Hematopoietic multipotent progenitor cell treated with erythropoietin and hydrocortisone succinate and interleukin-3 and kit ligand, for 6 days (in vitro differentiated cells): ENCODE results near the gene RBMXL3.
"Not testable (repeated sequence)": the region's sequence is repeated elsewhere in the genome, so short reads cannot be mapped to it uniquely, and the experiment has no call there.

Source experiments
- DNase-seq: peaks from one replicate; pipeline ENCODE4 v3.0.0-alpha.2; 2015

The RBMXL3 gene

GRCh38 chrX:115189110-115189509 lies at the start of gene RBMXL3:
RBMXL3 (plus strand) TSS chrX:115189410; CDS start chrX:115189442, 32 bp downstream.
- no peak for DNase-seq

DNA sequence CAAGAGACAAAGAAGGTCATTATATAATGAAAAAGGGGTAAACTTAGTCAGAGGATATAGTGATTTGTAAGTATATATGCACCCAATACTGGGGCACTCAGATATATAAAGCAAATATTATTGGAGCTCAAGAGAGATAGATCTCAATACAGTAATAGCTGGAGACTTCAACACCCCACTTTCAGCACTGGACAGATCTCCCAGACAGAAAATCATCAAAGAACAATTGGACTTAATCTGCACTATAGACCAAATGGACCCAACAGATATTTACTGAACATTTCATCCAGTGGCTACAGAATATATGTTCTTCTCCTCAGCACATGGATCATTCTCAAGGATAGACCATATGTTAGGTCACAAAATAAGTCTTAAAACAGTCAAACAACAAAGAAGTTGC lies 47.2 kb upstream of the RBMXL3 start:
- no peak for DNase-seq

DNA sequence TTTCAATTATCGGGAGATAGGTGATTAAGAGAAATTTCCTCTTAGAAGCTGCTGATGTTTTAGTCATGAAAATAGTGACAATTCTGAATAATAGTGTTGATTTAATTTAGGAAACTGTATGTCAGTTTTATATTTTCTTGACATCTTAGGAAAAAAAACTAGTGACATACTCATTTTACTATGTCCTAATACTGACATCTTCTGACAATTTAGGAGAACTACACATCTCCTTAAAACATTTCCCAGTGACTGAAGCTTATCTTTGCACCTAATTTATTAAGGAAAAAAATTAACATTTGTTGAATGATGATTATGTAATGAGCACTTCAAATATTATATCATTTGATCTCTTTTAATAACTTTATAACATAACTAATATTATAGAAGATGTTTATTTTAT lies 42.0 kb upstream of the RBMXL3 start:
- peak; percentile 4 for DNase-seq

DNA sequence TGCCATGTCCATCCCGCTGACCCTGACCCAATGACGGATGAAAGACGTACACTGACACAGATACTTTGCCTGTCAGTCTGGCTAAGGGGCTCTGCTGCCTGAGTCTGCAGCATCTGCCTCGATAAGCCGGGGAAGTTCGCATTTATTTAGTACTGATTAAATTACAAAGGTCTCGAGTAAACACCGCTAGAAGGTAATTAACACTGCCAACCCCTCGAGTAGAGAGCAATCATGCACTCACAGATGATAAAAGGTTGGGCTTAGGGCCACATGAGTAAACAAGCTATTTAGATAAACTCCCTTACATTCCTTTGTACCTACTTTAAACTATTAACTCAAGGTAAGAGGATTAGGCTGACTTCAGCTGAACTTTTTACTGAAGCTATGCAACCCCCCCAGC lies 16.0 kb upstream of the RBMXL3 start:
- no peak for DNase-seq

GRCh38 chrX:115174548-115174947 lies 14.7 kb upstream of the RBMXL3 start:
- DNase-seq: no peak

DNA sequence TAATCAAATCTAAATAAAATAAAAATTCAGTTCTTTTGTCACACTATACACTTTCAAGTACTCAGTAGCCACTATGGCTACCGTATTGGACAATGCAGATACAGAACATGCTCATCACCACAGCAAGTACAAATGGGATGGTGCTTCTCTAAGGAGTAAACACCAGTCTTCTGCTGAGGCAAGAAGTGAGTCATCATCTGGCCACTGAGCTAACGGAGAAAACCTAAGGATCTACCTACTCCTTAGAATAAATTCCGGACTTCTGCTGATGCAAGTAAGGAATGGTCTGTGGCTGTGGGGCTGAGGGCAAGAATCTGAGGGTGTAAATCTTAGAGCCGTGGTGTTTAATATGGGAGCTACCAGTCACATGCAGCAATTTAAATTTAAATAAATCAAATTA lies 11.3 kb upstream of the RBMXL3 start:
- DNase-seq: no peak

DNA sequence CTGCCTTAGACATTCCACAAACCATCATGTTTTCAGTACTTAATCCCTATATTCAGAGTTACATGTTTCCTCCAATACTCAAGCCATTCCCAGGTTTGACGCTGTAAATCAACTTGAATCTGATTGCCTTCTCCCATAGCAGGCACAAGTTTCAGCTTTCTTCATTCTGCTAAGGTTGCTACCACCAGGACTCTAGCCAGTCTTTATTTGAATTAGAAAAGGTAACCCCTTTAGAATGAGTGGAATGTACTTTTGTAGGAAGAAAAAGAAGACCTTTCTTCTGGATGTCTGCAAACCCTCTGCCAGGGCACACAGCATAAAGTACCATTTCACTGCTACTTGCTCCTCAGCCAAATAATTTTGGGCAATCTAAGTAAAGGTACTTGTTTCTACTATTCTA lies 10.7 kb upstream of the RBMXL3 start:
- no peak for DNase-seq

DNA sequence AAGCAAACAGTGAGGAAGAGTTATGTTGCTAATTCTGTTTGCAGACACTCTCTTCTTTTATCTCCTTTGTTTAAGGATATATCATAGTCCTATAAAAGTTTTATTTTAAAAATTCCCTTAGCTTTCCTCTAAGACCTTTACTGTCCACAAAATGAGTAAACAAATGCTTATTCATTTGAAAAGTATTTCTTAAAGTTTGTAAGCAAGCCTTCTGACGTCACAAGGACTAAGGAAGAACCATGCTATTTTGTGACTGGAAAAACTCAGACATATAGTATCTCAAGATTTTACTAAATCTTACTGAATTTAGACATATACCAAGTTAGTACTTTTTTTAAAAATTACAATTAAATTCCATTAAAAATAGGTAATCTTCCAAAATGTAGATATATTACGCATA lies 5.2 kb upstream of the RBMXL3 start:
- DNase-seq: no peak

- DNase-seq: no peak
These were observed 731 bp downstream of the RBMXL3 start for GRCh38 chrX:115189646-115190635.

DNA sequence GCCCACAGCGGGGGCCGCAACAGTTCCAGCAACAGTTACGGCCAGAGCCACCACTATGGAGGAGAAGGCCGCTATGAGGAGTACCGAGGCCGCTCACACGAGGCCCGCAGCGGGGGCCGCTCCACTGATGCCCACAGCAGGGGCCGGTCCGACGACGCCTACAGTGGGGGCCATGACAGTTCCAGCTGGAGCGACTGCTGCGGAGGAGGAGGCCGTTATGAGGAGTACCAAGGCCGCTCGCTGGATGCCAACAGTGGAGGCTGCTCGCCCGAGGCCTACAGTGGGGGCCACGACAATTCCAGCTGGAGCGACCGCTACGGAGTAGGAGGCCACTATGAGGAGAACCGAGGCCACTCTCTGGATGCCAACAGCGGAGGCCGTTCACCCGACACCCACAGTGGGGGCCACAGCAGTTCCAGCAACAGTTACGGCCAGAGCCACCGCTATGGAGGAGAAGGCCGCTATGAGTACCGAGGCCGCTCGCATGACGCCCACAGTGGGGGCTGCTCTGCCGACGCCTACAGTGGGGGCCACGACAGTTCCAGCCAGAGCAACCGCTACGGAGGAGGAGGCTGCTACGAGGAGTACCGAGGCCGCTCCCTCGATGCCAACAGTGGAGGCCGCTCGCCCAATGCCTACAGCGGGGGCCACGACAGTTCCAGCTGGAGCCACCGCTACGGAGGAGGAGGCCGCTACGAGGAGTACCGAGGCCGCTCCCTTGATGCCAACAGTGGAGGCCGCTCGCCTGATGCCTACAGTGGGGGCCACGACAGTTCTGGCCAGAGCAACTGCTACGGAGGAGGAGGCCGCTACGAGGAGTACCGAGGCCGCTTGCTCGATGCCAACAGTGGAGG lies 1.7 kb downstream of the RBMXL3 start:
- DNase-seq: no peak

DNA sequence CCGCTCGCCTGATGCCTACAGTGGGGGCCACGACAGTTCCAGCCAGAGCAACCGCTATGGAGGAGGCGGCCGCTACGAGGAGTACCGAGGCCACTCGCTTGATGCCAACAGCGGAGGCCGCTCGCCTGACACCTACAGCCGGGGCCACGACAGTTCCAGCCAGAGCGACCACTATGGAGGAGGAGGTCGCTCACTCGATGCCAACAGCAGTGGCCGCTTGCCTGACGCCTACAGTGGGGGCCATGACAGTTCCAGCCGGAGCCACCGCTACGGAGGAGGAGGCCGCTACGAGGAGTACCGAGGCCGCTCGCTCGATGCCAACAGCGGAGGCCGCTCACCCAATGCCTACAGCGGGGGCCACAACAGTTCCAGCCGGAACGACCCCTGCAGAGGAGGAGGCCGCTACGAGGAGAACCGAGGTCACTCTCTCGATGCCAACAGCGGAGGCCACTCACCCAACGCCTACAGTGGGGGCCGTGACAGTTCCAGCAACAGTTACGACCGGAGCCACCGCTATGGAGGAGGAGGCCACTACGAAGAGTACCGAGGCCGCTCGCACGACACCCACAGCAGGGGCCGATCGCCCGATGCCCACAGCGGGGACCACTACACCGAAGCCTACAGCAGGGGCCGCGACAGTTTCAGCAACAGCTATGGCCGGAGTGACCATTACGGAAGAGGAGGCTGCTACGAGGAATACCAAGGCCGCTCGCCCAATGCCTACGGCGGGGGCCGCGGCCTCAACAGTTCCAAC lies 2.5 kb downstream of the RBMXL3 start:
- no peak for DNase-seq

GRCh38 chrX:115192244-115192700 lies 3.1 kb downstream of the RBMXL3 start:
- no peak for DNase-seq

- no peak for DNase-seq
These were observed 14.8 kb downstream of the RBMXL3 start for GRCh38 chrX:115204040-115204439.

DNA sequence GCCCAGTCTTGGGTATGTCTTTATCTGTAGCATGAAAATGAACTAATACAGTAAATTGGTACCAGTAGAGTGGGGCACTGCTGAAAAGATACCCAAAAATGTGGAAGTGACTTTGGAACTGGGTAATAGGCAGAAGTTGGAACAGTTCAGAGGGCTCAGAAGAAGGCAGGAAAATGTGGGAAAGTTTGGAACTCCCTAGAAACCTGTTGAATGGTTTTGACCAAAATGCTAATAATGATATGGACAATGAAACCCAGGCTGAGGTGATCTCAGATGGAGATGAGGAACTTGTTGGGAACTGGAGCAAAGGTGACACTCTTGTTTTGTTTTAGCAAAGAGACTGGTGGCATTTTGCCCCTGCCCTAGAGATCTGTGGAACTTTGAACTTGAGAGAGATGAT lies 20.3 kb downstream of the RBMXL3 start:
- not testable (repeated sequence) for DNase-seq

- no peak for DNase-seq
These were observed 24.9 kb downstream of the RBMXL3 start for GRCh38 chrX:115214151-115214550.

GRCh38 chrX:115214605-115215004 lies 25.4 kb downstream of the RBMXL3 start:
- DNase-seq: no peak

- not testable (repeated sequence) for DNase-seq
These were observed 28.1 kb downstream of the RBMXL3 start for GRCh38 chrX:115217346-115217745.

GRCh38 chrX:115226929-115227328 lies 37.7 kb downstream of the RBMXL3 start:
- DNase-seq: peak; percentile 3

DNA sequence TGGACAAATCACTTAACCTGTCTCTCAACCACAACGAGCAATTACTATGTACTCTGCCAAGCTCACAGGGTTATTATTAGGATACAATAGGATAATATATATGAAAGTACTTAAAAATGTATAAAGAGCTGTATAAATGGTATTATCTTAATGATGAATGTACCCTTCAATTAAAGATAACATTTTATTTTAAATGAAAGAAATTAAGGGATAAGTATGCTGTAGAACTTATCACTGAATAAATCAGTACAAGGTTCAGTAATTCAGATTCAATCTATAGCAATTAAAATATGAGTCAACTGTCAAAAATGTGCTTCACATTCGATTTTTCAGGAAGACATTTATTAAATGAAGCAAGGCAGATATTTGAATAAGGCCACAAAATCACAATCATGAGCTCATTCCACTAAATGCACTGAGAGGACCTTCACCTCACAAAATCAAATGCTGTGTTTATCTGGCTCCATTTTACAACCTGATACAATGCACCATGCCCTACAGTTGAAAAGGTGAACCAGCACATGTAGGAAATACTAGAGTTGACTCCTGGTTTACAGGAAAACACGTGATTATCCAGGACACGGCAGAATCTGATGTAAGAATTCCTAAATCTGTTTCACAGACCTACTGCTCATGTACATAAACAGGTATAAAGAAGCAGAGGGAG lies 40.3 kb downstream of the RBMXL3 start:
- no peak for DNase-seq

- no peak for DNase-seq
These were observed 43.8 kb downstream of the RBMXL3 start for GRCh38 chrX:115232933-115233496.

DNA sequence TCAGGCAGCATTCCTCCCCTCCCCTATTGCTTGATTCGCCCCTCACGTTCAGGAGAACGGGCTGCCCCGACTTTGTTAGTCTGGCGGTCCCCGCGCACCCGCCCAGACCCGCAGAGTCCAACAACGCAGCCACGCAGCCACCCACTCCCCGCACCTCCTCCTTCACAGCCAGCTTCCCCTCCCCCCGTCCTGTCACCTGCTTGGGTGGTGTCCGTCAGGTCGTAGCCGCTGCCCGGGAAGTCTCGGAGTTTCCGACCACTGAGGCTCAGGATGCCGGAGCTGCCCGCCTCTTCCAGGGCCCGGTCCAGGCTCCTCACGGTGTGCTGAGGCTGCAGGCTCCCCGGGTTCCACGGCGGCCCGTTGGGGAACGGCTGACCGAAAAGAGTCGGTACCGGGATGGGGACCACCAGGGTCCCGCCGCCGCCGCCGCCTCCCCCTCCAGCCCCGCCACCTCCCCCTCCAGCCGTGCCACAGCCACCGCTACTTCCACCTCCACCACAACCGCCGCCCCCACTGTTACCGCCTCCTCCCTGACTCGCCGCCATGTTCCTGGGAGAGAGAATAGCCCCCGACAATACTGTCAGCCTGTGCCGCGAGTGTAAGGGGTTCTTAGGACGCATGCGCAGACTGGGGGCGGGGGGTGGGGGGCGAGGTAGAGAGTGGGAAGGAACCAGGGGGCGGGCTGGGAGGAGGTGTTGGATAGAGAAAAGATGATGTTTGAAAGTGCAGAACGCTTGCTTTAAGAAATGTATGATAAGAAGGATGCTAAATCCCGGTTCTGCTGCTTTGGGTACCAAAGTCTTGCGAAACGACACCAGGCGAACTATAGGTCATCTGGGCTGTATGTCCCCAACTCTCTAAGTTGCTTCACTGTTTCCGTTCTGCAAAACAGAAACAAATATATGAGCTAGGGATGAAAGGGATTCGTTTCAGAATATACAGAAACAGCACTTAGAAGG lies 44.6 kb downstream of the RBMXL3 start, which contains the start of gene LRCH2:
Gene LRCH2, minus strand, starts transcription at position 600 of the 959 bp plus-strand sequence. Its CDS starts 55 bp downstream, at position 545.
- peak; percentile 1 for DNase-seq
